Stimulated activated CD4-positive, alpha-beta T cell treated with anti-CD3 and anti-CD28 coated beads, TNF-alpha, amount 100 ng/mL, for 48 hours (primary cell): Measurements from ENCODE around the gene BCKDK.
"Not testable (repeated sequence)": the region's sequence is repeated elsewhere in the genome, so short reads cannot be mapped to it uniquely, and the experiment has no call there.

Experiments
- DNase-seq, 3 donors: peaks; one replicate each; pipeline ENCODE4 v3.0.0-alpha.2; 2020; ENCODE audit warnings: low read depth in 3 of 3

BCKDK gene

GRCh38 chr16:31141489-31142108 is 33.4 kb downstream of the BCKDK start:
- DNase-seq: no peak

- DNase-seq: peak; percentile 98 to 99 (median 98)
These were observed 34.2 kb downstream of the BCKDK start for GRCh38 chr16:31142109-31143010.

- DNase-seq: no peak
These were observed 35.0 kb downstream of the BCKDK start for GRCh38 chr16:31143011-31143693.

- no peak for DNase-seq
These were observed 35.5 kb downstream of the BCKDK start for GRCh38 chr16:31143694-31144148.

GRCh38 chr16:31144418-31144817 is 36.2 kb downstream of the BCKDK start:
- not testable (repeated sequence) for DNase-seq

- DNase-seq: no peak
These were observed 37.3 kb downstream of the BCKDK start for GRCh38 chr16:31145398-31145990.

GRCh38 chr16:31147574-31147973 is 39.4 kb downstream of the BCKDK start:
- no peak for DNase-seq

GRCh38 chr16:31148281-31148728 is 40.1 kb downstream of the BCKDK start:
- no peak for DNase-seq

GRCh38 chr16:31148896-31149295 is 40.7 kb downstream of the BCKDK start:
- DNase-seq: no peak

- no peak for DNase-seq
These were observed 41.1 kb downstream of the BCKDK start for GRCh38 chr16:31149332-31149731.

GRCh38 chr16:31149894-31150890 is 42.0 kb downstream of the BCKDK start, which contains the start of gene PRSS36:
Gene PRSS36 (minus strand): TSS chr16:31150066. CDS start chr16:31150035, 31 bp downstream.
- DNase-seq: no peak

- DNase-seq: not testable (repeated sequence)
These were observed 42.8 kb downstream of the BCKDK start for GRCh38 chr16:31150976-31151375.

GRCh38 chr16:31157136-31157535 is 49.0 kb downstream of the BCKDK start:
- no peak for DNase-seq
